ENCODE data around the gene ACTN1.
"Not testable (repeated sequence)": the region's sequence is repeated elsewhere in the genome, so short reads cannot be mapped to it uniquely, and the experiment has no call there.

ACTN1 gene

GRCh38 chr14:68853749-68854148 is 125.4 kb downstream of the ACTN1 start:
- DNase-seq = no peak

DNA sequence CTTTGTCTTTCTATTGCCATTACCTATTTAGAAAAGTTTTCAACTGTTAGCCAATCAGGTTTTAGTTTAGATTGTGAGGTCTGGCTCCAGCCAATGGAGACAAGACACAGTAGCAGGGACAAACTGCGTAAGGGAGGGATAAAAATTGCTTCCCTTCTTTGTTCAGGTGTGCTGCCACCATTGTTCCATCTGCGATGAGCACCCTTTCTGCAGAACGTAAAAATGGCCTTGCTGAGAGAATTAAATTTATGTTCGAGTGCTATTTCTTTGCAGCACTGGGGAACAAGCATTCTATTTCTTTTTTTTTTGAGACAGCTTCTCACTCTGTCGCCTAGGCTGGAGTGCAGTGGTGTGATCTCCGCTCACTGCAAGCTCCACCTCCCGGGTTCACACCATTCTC is 126.6 kb downstream of the ACTN1 start:
- not testable (repeated sequence) for DNase-seq

GRCh38 chr14:68851078-68851477 is 128.0 kb downstream of the ACTN1 start:
- no peak for DNase-seq

DNA sequence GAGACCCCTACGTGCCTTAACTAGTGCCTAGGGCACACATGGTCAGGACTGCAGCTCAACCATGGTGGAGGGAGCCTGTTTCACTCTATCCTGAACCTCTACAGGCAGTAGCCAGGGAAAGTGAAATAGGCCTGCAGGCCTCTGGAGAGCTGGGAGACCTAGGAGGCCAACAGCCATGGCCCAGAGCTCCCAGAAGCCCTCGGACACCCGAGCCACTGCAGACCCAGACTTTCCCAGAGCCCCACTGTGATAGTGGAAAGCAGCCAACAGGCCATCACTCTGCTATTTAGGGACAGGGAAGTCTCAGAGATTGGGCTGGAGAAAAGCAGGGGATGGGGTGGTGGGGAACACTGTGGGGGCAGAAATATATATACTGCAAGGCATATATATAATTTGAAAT is 129.7 kb downstream of the ACTN1 start:
- DNase-seq = no peak

- DNase-seq = no peak
Measured at GRCh38 chr14:68848253-68848652, 130.8 kb downstream of the ACTN1 start.

DNA sequence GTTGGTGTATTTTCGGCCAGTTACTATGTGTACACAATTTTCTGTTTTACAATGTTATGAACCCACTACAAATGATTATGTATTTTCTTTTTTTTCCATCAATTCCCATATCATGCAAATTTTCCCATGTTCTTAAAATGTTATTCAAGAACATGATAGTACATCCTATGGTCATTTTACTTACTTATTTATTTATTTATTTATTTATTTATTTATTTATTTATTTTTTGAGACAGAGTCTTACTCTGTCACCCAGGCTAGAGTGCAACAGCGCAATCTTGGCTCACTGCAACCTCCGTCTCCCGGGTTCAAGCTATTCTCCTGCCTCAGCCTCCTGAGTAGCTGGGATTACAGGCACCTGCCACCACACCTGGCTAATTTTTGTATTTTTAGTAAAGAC is 131.5 kb downstream of the ACTN1 start:
- DNase-seq = not testable (repeated sequence)

GRCh38 chr14:68846466-68846865 is 132.6 kb downstream of the ACTN1 start:
- DNase-seq = no peak

- no peak for DNase-seq
Measured at GRCh38 chr14:68844210-68844545, 134.9 kb downstream of the ACTN1 start.

- DNase-seq = peak; percentile 75
Measured at GRCh38 chr14:68843471-68844209, 135.5 kb downstream of the ACTN1 start.

DNA sequence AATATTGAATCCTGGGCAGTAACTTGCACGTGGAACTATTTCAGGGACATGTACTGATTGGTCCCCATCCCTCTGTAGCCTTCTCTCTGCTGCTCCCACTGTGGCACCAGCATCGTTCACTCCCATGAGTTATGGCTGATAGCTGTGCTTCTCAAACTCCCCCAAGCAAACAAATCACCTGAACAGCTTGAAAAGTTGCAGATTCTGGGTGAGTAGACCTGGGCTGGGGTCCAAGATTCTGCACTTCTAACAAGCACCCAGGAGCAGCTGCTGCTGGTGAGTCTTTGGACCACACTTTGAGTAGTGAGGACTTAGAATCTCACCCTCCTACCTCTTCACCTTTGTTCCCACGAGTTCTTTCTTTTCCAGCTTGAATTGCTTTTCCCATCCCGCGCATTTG is 136.8 kb downstream of the ACTN1 start:
- DNase-seq = no peak

DNA sequence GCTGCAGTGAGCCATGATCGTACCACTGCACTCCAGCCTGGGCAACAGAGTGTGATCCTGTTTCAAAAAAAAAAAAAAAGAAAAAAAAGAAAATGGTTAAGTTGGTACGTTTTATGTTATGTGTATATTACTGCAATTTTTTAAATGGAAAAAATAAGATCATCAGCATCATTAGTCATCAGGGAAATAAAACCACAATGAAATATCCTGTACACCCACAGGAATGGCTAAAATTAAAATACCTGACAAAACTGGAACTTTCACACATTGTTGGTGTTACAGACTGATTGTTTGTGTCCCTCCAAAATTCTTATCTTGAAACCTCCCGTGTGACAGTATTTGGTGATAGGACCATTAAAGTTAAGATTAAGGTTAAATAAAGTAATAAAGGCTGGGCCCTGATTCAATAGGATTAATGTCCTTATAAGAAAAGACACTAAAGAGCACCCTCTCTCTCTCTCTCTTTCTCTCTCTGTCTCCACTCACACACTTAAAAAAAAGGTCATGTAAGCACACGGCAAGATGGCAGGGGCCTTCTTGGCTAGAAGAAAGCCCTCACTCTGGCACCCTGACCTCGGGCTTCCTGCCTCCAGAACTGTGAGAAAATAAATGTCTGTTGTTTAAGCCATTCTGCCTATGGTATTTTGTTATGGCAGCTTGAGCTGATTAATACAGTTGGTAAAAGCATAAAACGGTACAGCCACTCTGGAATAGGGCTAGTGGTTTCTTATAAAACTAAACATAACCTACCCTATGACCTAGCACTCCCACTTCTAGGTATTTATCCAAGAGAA is 137.9 kb downstream of the ACTN1 start:
- peak; percentile 27 for DNase-seq

DNA sequence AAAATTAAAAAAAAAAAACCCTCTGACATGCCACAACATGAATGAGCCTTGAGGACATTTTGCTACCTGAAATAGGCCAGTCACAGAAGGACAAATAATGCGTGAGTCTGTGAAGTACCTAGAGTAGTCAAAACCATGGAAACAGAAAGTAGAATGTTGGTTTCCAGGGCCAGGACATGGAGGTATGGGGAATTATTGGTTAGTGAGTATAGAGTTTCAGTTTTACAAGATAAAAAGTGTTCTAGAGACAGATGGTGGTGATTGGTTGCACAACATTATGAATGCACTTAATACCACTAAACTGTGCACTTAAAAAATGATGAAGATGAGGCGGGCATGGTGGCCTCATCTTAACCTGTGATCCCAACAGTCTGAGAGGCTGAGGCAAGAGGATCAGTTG is 138.6 kb downstream of the ACTN1 start:
- no peak for DNase-seq

DNA sequence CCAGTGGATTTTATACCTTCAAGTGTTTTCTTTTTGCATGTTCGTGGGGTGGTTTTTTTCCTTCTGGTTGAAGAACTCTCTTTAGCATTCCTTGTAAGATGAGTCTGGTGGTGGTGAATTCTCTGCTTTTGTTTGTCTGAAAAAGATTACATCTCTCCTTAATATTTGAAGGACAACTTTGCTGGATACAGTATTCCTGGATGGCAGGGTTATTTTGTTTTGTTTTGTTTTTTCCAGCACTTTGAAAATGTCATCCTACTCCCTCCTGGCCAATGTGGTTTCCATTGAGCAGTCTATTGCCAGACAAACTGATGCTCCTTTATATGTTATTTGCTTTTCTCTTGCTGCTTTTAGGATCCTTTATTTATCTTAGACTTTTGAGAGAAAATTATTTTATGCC is 143.0 kb downstream of the ACTN1 start:
- DNase-seq = no peak

GRCh38 chr14:68834816-68835215 is 144.3 kb downstream of the ACTN1 start:
- DNase-seq = no peak

- DNase-seq = no peak
Measured at GRCh38 chr14:68828698-68829097, 150.4 kb downstream of the ACTN1 start.

- DNase-seq = no peak
Measured at GRCh38 chr14:68825729-68826128, 153.4 kb downstream of the ACTN1 start.

DNA sequence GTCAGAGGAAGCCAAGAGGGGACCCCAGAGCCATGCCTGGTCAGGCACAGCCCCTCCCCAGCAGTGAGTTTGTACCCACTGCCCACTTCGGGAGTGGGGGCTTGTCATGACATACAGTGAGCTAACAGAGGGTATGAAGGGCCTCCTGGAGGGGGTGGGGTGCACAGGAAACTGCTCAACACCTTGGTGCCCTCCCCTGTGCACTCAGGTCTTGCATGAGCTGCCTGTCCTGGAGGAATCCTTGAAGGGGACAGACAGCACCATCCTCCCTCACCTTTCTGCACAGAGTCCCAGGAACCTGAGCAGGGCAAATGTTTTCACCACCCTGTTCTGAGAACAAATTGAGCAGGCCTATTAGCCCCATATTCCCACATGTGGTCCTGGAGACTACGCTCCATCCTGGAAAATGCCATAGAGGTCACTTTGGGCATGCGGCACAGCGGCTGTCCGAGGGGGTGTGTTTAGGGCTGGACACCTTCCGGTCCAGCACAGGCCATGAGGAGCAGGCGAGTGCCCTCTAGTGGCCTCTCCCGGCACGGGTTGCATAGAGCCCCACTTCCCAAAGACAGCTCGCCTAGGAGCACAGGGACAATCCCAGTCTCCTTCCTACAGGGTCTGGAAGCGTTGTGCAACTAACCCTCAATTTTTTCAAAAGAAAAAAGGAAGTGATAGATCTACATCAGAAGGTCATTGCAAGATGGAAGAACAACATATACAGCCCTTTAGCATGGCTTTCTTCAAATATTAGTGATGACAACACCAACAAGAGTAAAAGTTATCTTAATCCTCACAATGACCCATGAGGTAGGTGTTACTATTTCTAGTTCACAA is 154.4 kb downstream of the ACTN1 start:
- DNase-seq = peak; percentile 34

- no peak for DNase-seq
Measured at GRCh38 chr14:68824207-68824516, 154.9 kb downstream of the ACTN1 start.
